Bronchial epithelial cell (primary cell): ENCODE results near the gene DENND1A. TPM values are rescaled to one million over a fixed set of nuclear protein-coding genes. Genes with fewer than 3 reads are reported as not detected.

ENCODE experiments used
- DNase-seq: peaks from one replicate; pipeline ENCODE4 v3.0.0-alpha.2; 2010; ENCODE audit warnings: low read depth
- FAIRE-seq: peaks from 2 replicates; lab custom pipeline; 2011; peaks lifted over from hg19 to GRCh38; lab: Jason Lieb, UNC
- H3K27me3 ChIP-seq: 2 replicates; pipeline ENCODE4 v1.5.1; 2011; ENCODE audit warnings: low read length; ENCODE audit not compliant: control insufficient read depth, insufficient read depth
- H3K36me3 ChIP-seq: 2 replicates; pipeline ENCODE4 v1.5.1; 2011; ENCODE audit warnings: low read length; ENCODE audit not compliant: control insufficient read depth, insufficient read depth
- H3K4me3 ChIP-seq: 2 replicates; pipeline ENCODE4 v1.5.1; 2011; ENCODE audit warnings: mild to moderate bottlenecking, low read depth, low read length, control low read depth
- total RNA-seq: library from RNA; depleted of rRNA; stranded (reverse); fragments of >200 nt; gene quantifications from 2 replicates; pipeline ENCODE4 v1.2.1, GENCODE V29; 2014
- TF ChIP-seq, protein P1 (sequence below): IDR thresholded peaks from 2 replicates; pipeline ENCODE4 v1.5.1; 2011; ENCODE audit warnings: mild to moderate bottlenecking, moderate library complexity, low read length, control low read depth, inconsistent platforms; ENCODE audit not compliant: insufficient read depth, severe bottlenecking

The DENND1A gene
- total RNA-seq, 1 donor from 2014 or later, result 6.1 TPM

DNA sequence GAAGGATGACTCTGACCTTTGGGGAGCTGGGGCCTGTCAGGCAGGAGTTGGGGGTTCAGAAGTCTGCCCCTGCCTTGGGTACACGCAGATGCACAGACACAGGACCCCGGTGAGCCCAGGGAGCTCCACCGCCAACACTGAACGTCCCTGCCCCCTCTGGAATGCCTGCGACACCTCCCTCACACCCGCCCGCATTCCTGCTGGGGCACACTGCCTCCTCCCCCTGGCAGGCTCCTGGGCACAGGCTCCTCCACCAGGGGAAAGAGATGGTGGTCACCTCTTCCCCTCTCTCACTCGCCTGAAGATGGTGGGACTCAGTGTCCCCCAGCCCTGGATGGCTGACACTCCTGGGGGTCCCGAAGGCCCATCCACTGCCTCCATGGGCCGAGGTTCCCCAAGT, 561.9 kb downstream of the DENND1A start:
- H3K36me3 ChIP-seq, result no peaks in the 10 kb centered on the region
- no peak overlapping the region for H3K4me3 ChIP-seq
- no peak for FAIRE-seq
- DNase-seq, result no peak
- TF ChIP-seq, protein P1, sequence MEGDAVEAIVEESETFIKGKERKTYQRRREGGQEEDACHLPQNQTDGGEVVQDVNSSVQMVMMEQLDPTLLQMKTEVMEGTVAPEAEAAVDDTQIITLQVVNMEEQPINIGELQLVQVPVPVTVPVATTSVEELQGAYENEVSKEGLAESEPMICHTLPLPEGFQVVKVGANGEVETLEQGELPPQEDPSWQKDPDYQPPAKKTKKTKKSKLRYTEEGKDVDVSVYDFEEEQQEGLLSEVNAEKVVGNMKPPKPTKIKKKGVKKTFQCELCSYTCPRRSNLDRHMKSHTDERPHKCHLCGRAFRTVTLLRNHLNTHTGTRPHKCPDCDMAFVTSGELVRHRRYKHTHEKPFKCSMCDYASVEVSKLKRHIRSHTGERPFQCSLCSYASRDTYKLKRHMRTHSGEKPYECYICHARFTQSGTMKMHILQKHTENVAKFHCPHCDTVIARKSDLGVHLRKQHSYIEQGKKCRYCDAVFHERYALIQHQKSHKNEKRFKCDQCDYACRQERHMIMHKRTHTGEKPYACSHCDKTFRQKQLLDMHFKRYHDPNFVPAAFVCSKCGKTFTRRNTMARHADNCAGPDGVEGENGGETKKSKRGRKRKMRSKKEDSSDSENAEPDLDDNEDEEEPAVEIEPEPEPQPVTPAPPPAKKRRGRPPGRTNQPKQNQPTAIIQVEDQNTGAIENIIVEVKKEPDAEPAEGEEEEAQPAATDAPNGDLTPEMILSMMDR, result no peak
- peaks cover 8% of the 10 kb centered on the region for H3K27me3 ChIP-seq

DNA sequence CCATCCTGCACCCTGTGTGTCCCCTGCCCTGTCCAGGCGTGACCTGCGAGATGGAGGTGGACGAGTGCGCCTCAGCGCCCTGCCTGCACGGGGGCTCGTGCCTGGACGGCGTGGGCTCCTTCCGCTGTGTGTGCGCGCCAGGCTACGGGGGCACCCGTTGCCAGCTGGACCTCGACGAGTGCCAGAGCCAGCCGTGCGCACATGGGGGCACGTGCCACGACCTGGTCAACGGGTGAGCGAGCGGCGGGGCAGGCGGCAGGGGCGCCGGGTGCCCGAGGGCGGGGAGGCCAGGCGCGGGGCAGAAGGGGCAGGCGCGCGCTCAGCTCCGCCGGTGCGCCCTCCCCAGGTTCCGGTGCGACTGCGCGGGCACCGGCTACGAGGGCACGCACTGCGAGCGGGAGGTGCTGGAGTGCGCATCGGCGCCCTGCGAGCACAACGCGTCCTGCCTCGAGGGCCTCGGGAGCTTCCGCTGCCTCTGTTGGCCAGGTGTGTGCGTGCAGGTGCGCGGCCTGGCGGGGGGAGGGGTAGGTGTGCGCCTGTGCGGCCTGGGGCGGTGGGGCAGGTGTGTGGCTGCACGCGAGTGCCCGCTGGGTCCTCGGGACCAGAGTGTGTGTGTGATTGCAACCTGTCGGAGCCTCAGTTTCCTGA, 563.9 kb downstream of the DENND1A start:
- TF ChIP-seq, protein P1, result no peak
- no peaks in the 10 kb centered on the region for H3K36me3 ChIP-seq
- DNase-seq (no peak), FAIRE-seq (no peak)
- H3K27me3 ChIP-seq, result no peaks in the 10 kb centered on the region
- no peak overlapping the region for H3K4me3 ChIP-seq

DNA sequence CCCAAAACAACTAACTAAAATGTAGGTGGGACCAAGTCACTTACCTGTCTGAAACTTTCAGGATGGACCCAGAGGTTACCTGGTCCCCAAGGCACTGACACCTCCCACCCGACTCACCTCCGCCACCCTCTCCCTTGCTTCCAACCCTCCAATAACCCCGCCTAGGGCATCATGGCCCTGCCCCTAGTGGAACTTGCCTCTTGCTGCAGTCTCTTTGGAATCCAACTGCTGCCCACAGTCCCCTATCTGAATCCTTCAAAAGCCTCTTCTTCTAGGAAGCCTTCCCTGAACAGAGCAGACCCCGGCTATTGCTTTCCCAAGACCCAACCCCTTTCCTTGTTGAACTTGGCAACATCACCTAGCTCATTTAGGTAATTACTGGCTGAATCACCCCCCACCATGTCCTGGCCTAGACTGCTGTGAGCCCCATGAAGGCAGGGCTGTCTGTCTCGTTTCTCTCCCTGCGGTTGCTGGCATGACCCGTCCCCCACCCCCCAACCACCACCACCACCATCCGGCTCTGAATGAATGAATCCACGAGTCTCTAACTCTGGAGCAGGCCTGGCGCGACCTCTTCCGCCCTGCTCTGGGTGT, 564.5 kb downstream of the DENND1A start:
- DNase-seq (no peak), FAIRE-seq (no peak)
- no peaks in the 10 kb centered on the region for H3K36me3 ChIP-seq
- H3K4me3 ChIP-seq, result no peak overlapping the region
- no peaks in the 10 kb centered on the region for H3K27me3 ChIP-seq
- TF ChIP-seq, protein P1, result peak; percentile 22

DNA sequence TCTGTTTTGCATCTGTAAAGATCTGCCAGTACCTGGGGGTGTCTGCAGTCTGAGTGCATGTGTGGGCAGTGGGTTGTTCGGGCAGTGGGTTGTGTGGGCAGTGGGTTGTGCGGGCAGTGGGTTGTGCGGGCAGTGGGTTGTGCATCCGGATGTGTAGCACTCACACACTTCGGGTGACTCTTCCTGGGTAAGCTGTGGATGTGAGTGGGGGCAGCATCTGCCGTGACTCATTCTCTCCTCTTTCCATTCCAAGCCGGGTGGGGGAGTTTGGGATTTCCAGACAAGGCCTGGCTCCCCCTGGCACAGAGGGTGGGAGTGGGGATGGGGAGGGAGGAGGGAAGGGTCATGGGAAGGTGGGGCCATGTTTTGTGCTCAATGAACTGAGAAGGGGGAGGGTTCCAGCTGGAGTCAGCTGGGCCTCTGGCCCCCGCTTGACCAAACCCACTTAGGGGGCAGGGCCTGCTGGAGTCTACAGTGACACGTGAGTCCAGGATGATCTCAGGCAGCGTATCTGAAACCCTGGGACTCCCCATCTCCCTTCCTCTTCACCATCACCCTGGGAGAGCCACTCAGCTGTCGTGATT, 565.6 kb downstream of the DENND1A start:
- DNase-seq (no peak), FAIRE-seq (no peak)
- H3K36me3 ChIP-seq, result no peaks in the 10 kb centered on the region
- H3K27me3 ChIP-seq, result no peaks in the 10 kb centered on the region
- TF ChIP-seq, protein P1, result no peak
- H3K4me3 ChIP-seq, result no peak overlapping the region

DNA sequence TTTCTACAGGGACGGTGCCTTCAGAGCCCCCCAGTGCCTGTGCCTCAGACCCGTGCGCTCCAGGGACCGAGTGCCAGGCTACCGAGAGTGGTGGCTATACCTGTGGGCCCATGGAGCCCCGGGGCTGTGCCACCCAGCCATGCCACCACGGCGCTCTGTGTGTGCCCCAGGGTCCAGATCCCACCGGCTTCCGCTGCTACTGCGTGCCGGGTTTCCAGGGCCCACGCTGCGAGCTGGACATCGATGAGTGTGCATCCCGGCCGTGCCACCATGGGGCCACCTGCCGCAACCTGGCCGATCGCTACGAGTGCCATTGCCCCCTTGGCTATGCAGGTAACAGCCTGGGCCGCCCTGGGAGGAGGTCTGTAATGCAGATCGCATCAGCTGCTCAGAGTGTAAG, 567.1 kb downstream of the DENND1A start:
- Histone ChIP-seq H3K36me3 (no peaks in the 10 kb centered on the region), H3K4me3 (no peak overlapping the region), H3K27me3 (no peaks in the 10 kb centered on the region)
- FAIRE-seq (no peak), DNase-seq (no peak)
- TF ChIP-seq, protein P1, result no peak
